Measurements from ENCODE around the gene CACNA1C.

CACNA1C gene

GRCh38 chr12:2142068-2142467 lies 89.3 kb downstream of the CACNA1C start:
- DNase-seq = no peak

GRCh38 chr12:2144951-2145350 lies 92.2 kb downstream of the CACNA1C start:
- DNase-seq = no peak

GRCh38 chr12:2145433-2145998 lies 92.7 kb downstream of the CACNA1C start:
- no peak for DNase-seq

DNA sequence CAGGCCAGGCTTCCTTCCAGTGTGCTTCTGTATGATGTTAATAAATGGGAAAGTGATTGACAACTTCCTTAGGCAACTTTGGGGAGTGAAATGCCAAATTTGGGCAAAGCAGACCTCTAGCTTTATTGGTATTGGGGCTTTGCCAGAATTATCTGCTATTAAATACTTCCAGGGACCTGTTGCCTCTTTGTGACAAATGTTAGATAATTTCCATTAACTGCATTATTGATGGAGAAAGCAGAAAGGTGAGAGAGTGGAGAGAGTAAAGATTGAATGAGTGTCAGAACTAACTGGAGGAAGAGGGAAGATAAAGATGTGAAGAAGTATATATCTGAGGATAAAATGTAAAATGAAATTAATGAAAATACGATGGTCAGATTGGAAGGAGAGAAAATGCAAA lies 94.5 kb downstream of the CACNA1C start:
- no peak for DNase-seq

- no peak for DNase-seq
Measured at GRCh38 chr12:2149091-2149490, 96.3 kb downstream of the CACNA1C start.

DNA sequence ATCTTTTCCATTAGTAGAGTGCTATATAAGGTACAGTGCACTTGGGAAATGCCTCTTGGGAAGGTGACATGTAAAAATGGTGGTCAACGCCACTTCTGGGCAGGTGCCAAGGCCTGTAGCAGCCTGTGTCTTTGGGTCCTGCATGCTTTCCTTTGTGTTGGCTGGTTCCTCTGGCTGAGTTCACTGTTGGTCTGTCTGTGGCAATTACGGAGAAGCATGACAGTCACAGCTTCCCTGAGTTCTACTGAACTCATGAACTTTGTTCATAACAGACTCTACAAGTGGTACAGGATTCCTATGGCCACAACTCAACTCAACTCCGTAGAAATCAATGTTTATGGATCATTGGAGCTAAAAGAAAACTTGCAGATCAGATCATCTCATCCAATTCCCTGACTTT lies 98.0 kb downstream of the CACNA1C start:
- no peak for DNase-seq

GRCh38 chr12:2151391-2151790 lies 98.6 kb downstream of the CACNA1C start:
- no peak for DNase-seq

DNA sequence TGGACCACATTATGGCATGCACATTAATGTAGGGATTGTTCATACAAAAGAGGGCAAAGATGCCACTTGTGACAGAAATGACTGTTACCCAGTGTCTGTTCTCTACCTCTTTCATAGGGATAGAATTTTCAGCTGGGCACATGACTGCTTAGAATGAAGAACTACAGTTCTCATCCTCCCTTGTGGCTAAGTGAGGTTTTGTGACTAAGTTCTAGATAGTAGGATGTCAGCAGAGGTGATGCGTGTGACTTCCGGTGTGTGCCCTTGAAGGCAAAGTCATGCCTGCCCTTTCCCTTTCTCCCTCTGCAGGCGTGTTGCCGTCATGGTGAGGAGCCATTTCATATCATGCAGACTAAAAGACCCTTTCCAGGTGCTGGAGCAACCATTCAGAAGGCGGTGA lies 99.3 kb downstream of the CACNA1C start:
- no peak for DNase-seq

DNA sequence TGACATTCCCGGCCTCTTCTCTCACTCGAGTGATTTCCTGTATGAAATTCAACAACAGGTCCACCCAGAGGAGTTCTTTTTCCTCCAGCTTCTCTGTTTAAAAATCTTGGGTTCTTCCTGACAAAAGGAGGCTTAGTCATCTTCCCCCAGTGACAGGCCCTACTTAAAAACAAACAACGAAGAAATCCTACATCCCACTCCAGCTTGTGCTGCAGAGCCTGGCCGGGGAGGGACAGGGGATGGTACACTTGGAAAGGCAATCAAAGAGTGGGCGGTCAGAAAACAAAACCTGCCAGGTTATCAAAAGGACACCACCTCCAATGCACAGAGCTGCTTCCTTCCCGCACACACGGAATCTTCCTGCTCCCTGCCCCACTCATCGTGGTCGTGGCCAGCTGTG lies 101.3 kb downstream of the CACNA1C start:
- no peak for DNase-seq

DNA sequence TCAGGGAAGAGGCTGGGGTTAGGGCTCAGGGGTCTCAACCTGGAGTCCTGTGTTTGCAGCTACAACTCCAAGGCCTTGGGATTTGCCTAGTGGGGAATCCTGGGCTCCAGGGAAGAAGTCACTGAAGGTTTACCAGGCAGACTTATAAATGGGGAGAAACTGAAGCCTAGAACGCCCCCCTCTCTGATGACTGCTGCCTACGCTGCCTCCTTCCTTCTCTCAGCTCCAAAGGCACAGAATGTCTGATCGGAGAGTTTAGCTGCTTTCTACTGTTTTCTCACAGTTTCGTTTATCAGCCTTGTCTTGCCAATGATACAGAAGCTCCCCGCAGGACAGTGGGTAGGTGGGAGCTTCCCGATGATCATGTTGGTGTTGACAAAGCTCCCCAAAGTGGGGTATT lies 101.7 kb downstream of the CACNA1C start:
- DNase-seq = no peak

DNA sequence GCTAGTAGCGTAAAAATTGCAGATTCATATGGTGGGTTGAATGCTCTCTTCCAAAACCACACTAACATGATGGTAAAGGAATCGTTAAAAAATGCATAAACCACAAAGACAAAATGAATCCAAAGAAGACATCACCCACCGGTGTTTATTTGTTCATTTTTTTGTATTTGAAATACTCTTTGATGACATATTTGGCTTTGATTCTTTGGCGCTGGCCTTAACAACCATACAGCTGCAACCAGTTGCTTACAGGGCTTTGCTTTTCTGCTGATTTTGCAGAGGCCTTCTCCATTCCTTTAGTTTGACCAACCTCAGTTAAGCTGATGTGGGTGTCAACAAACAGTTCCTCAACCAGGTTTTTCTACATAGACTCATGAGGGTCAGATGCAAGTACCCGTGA lies 103.5 kb downstream of the CACNA1C start:
- DNase-seq = no peak

DNA sequence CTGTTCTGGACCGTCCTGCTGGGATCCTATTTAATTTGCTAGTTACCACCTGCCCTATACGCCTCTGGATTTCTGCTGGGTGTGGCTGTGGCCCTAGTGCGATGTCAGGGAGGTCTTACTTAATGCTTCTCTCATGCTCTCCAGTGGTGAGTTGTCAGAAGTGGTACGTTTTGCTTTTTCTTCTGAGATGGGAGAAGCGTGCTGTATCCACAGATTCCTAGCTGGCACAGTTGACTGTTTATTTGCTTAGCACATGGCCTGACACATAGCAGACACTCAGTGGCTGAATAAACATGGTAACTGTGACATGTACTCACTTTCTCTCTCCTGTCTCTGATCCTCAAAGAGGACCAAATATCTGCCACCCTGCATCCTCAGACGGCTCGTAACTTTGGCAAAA lies 107.3 kb downstream of the CACNA1C start:
- DNase-seq = no peak

- no peak for DNase-seq
Measured at GRCh38 chr12:2161473-2161872, 108.7 kb downstream of the CACNA1C start.

DNA sequence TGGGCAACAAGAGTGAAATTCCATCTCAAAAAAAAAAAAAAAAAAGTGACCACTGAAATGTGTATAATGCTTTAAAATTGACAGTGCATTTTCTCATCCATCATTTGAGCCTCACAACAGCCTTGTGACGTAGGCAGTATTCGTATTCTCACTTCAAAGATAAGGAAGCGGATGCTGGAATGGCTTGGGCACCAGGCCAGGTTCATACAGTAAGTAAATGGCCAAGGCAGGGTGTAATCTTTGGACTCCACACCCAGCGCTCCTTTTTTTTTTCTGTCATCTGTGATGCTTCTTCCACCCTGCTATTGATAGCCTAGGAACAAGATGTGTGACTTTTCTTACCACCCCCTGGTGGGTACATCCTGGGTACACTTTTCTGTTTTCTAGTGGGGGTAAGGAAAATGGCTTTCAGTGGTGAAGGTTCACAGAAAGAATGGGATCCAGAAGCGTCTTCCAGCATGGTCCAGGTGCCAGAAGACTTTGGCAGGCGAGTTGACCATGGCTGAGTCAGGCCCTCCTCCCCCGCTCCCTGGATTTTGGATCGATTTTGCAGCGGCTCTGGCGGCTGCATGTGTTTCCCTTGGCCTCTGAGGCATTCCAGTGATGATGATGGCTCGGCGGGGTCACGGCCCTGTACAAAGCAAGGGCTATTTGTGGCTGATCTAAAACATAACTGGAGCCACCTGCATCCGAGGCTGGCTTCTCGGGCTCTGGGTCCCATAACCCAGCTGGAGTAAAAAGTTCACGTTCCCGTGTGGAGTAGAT lies 110.6 kb downstream of the CACNA1C start:
- no peak for DNase-seq

DNA sequence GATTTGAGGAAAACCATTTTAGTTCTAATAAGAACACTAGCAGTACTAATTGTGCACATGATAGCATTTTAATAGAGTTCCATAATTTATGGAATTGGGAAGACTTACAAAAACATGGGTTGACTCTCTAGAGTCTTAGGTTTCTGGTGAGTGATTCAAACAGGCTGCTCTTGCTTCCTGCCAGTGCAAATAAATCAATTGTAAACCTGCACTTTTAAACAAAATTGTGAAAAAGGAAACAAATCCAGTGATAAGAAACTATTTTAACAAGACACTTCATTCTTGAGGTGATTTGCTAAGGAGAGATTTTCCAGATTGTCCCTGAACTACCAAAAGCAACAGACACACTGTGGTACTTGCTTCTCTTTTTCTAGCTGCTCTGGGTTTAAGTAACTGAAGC lies 112.2 kb downstream of the CACNA1C start:
- no peak for DNase-seq

DNA sequence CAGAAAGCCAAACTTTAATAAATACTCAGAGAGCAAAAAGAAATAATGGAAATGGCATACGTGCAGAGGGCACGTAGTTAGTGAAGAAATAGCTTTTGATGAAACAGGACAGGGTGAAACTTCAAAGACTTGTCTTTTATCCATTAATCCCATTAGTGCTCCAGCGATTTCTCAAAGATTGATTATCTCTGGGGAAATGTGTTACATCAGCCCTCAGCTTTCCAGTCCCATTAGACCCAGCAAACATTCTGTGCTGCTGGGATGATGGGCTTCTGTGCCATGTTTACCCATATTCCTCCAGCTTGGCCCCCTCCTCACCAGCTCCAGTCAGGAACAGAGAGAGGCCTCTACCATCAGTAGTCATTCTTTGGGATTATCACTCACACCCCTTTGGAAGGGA lies 113.1 kb downstream of the CACNA1C start:
- no peak for DNase-seq

DNA sequence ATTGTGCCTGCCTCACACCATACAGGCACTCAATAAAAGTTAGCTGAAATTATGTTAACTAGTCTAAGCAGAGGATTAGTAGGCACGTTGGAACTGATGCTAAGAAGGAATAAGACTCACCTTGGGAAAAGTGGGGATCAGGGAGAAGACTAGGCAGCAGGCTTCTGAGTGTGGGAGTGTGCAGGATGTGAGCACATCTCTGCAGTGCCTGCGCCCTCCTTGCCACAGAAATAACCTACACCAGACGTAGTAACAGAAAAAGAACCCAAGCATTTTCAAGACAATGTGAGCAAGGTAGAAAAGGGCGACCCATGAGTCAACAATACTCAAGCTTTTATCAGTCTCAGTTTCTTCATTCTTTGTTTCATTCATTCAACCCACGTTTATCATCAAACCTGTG lies 113.9 kb downstream of the CACNA1C start:
- no peak for DNase-seq

GRCh38 chr12:2167231-2167630 lies 114.4 kb downstream of the CACNA1C start:
- no peak for DNase-seq

DNA sequence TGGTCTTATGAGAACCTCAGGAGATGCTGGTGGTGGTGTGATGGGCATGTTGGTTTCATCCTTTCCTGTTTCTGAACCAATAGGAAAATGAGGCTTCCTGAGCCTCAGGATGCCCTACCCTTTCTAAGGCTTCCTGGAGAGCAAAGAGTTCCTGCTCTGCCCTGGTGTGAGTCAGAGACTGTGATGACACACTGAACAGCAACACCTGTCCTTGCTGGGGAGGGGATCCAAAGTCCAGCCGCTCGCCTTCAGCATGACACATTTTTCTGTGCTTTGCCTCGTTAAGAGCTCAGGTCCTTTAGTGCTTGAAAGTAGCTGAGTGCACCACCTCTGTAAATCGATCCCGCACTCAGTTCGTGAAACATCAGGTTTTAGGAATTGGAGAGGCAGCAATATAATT lies 116.0 kb downstream of the CACNA1C start:
- no peak for DNase-seq

DNA sequence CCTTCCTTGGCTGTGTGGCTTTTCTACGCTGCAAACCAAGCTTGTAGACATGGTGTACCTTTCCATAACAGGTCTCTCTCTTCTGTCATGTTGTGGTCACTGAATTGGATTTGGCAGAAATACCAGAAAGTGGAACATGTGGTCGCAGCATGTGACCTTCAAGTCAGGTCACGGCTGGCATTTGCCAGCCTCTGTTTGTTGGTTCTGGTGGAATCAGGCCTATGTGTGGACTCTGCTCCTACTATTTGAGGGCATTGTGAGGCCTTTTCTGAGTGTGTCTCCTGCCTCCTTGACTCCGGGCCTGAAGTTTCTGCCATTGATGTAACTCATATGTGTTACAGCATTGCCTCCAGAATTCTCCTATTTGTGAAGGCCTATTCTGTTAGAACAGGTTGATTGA lies 116.7 kb downstream of the CACNA1C start:
- no peak for DNase-seq

GRCh38 chr12:2169940-2170339 lies 117.2 kb downstream of the CACNA1C start:
- DNase-seq = no peak

GRCh38 chr12:2170376-2170775 lies 117.6 kb downstream of the CACNA1C start:
- no peak for DNase-seq

- no peak for DNase-seq
Measured at GRCh38 chr12:2171672-2172426, 119.1 kb downstream of the CACNA1C start.

All from central memory CD4-positive, alpha-beta T cell (primary cell).